Glutamatergic neuron (in vitro differentiated cells): ENCODE measurements around the gene INTS11. TPM values are rescaled to one million over a fixed set of nuclear protein-coding genes. Genes with fewer than 3 reads are reported as not detected.

Source experiments
- DNase-seq: peaks from one replicate; pipeline ENCODE4 v3.0.0; 2022
- H3K27ac Mint-ChIP-seq: one replicate; pipeline ENCODE4 v1.8.0; 2020; ENCODE audit warnings: mild to moderate bottlenecking, mixed read lengths, inconsistent platforms; ENCODE audit not compliant: unreplicated experiment
- H3K27me3 Mint-ChIP-seq: one replicate; pipeline ENCODE4 v1.8.0; 2020; ENCODE audit warnings: mild to moderate bottlenecking, moderate library complexity, mixed read lengths, inconsistent platforms; ENCODE audit not compliant: unreplicated experiment
- H3K36me3 Mint-ChIP-seq: one replicate; pipeline ENCODE4 v1.8.0; 2020; ENCODE audit warnings: mild to moderate bottlenecking, mixed read lengths, inconsistent platforms; ENCODE audit not compliant: unreplicated experiment
- H3K4me1 Mint-ChIP-seq: one replicate; pipeline ENCODE4 v1.8.0; 2020; ENCODE audit warnings: mild to moderate bottlenecking, low read depth, mixed read lengths, inconsistent platforms; ENCODE audit not compliant: unreplicated experiment
- H3K4me3 Mint-ChIP-seq: one replicate; pipeline ENCODE4 v1.8.0; 2020; ENCODE audit warnings: mild to moderate bottlenecking, mixed read lengths, inconsistent platforms; ENCODE audit not compliant: unreplicated experiment
- H3K9me3 Mint-ChIP-seq: one replicate; pipeline ENCODE4 v1.8.0; 2020; ENCODE audit warnings: mild to moderate bottlenecking, moderate library complexity, mixed read lengths, inconsistent platforms; ENCODE audit not compliant: unreplicated experiment
- total RNA-seq: library from RNA; stranded (reverse); fragmentation: NEBNext Ultra II Directional; extraction: Animal tissue kit (Norgen Biotek cat#: 25700); gene quantifications from one replicate; pipeline ENCODE4 v1.2.1, GENCODE V29; 2021; ENCODE audit not compliant: unreplicated experiment
- TF ChIP-seq, protein P1 (sequence below): fragments of 200-600 bp; sonication (generic); IDR thresholded peaks from one replicate; pipeline ENCODE4 v1.5.0; 2021; ENCODE audit not compliant: partially characterized antibody, unreplicated experiment

Gene INTS11
- total RNA-seq, 1 donor from 2014 or later = 147 TPM

GRCh38 chr1:1346501-1346890 is 22.0 kb upstream of the INTS11 start:
- peaks cover 8% of the 10 kb centered on the region for H3K4me1 Mint-ChIP-seq
- DNase-seq = no peak
- TF ChIP-seq, protein P1, sequence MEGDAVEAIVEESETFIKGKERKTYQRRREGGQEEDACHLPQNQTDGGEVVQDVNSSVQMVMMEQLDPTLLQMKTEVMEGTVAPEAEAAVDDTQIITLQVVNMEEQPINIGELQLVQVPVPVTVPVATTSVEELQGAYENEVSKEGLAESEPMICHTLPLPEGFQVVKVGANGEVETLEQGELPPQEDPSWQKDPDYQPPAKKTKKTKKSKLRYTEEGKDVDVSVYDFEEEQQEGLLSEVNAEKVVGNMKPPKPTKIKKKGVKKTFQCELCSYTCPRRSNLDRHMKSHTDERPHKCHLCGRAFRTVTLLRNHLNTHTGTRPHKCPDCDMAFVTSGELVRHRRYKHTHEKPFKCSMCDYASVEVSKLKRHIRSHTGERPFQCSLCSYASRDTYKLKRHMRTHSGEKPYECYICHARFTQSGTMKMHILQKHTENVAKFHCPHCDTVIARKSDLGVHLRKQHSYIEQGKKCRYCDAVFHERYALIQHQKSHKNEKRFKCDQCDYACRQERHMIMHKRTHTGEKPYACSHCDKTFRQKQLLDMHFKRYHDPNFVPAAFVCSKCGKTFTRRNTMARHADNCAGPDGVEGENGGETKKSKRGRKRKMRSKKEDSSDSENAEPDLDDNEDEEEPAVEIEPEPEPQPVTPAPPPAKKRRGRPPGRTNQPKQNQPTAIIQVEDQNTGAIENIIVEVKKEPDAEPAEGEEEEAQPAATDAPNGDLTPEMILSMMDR = no peak
- peaks cover 7% of the 10 kb centered on the region for H3K27me3 Mint-ChIP-seq
- H3K27ac Mint-ChIP-seq = no peak overlapping the region
- H3K9me3 Mint-ChIP-seq = no peaks in the 10 kb centered on the region
- H3K36me3 Mint-ChIP-seq = no peaks in the 10 kb centered on the region
- H3K4me3 Mint-ChIP-seq = peak overlapping the region; percentile 82

DNA sequence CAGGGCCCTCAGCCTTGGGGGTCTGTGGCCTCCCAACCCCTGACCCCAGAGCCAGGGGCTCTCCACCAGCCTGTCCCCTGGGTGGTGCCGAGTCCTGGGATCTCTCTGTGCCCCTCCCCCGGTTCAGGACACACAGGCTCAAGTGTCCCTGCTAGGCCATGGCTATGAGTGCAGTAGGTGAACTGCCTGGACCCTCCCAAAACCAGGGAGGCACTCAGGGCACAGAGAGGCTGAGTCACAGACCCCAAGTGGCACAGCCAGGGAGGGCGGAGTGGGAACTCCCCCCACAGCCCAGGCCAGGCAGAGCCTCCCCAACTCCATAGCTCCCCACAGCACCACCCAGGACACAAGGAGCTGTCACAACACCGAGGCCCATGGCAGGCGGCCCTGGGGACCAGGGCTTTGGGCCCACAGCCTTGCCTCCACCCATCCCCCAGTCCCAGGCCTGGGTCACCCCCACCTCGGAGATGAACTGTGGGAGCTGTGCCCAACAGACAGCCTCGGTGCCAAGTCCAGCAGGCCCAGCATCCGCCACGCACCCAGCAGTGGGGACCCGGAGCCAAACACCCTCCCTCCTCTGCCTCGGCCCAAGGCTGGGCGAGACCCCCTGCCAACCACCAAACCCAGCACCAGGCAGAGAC is 21.5 kb upstream of the INTS11 start:
- peaks cover 10% of the 10 kb centered on the region for H3K27me3 Mint-ChIP-seq
- TF ChIP-seq, protein P1 = no peak
- no peaks in the 10 kb centered on the region for H3K36me3 Mint-ChIP-seq
- H3K27ac Mint-ChIP-seq = no peak overlapping the region
- peak overlapping the region; percentile 82 for H3K4me3 Mint-ChIP-seq
- DNase-seq = no peak
- H3K9me3 Mint-ChIP-seq = peaks cover 5% of the 10 kb centered on the region
- peaks cover 8% of the 10 kb centered on the region for H3K4me1 Mint-ChIP-seq

DNA sequence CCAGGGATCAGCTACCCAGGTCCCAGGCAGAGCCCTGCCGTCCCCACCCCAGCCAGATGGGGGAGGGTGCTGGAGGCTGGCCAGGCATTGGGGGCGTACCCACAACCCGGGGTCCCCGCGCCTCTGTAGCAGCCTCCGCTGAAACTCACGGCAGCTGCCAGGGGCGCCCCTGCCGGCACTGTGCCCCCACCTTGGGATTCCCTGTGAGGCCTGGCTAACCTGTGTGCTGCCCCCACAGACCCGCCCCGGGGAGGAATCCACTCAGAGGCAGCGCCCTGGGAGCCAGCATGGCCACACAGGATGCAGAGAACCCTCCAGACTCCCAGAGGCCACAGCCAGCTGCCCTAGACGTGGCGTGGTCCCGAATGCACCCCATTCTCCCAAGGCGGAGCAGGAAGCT is 20.9 kb upstream of the INTS11 start:
- Mint-ChIP-seq H3K27me3 (peaks cover 15% of the 10 kb centered on the region), H3K36me3 (no peaks in the 10 kb centered on the region), H3K27ac (no peak overlapping the region), H3K4me1 (peaks cover 8% of the 10 kb centered on the region), H3K9me3 (peaks cover 9% of the 10 kb centered on the region), H3K4me3 (no peak overlapping the region)
- DNase-seq = no peak
- TF ChIP-seq, protein P1 = no peak

DNA sequence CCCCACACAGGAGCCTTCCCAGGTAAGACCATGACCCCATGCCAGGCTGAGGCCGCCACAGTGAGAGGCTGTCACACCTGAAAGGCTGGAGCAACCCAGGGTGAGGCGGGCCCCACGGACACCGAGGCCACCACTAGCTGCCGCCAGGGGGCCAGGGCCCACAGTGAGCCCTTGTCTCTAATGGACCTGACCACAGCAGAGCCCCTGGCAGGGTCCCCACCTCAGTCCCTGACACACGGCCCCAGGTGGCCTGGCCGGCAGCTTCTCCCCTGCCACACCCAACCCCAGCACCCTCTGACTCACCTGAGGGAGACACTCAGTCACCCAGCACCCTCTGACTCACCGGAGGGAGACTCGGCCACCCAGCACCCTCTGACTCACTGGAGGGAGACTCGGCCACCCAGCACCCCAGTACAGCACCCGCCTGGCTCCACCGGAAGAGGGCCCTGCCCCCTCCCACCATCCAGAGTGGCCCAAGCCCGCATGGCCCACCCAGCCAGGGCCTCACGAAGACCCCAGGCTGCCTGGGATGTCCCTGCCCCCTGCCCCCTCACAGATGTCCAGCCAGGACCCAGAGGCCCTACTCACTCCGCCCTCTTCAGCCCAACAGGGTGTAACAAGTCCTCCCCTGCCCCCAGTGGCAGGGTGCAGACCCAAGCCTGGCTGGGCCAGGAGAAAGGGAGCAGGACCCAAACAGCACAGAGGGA is 20.3 kb upstream of the INTS11 start:
- H3K27me3 Mint-ChIP-seq = peaks cover 15% of the 10 kb centered on the region
- no peak overlapping the region for H3K4me3 Mint-ChIP-seq
- TF ChIP-seq, protein P1 = peak; percentile 55
- DNase-seq = peak; percentile 64
- no peaks in the 10 kb centered on the region for H3K36me3 Mint-ChIP-seq
- peaks cover 8% of the 10 kb centered on the region for H3K4me1 Mint-ChIP-seq
- H3K27ac Mint-ChIP-seq = no peak overlapping the region
- peaks cover 9% of the 10 kb centered on the region for H3K9me3 Mint-ChIP-seq

- DNase-seq = no peak
- Mint-ChIP-seq H3K9me3 (peaks cover 9% of the 10 kb centered on the region), H3K27me3 (peaks cover 15% of the 10 kb centered on the region), H3K4me1 (peaks cover 8% of the 10 kb centered on the region), H3K27ac (no peak overlapping the region), H3K36me3 (no peaks in the 10 kb centered on the region), H3K4me3 (no peak overlapping the region)
- TF ChIP-seq, protein P1 = no peak
Measured at GRCh38 chr1:1343811-1344421, 19.5 kb upstream of the INTS11 start.
